Body of pancreas (tissue), 4 donors: Measurements from ENCODE around the gene CHST3. TPM values are rescaled to one million over a fixed set of nuclear protein-coding genes. Genes with fewer than 3 reads are reported as not detected.

Source experiments
- ATAC-seq: fragments of 150-250 bp; one replicate; pipeline ENCODE4 v1.9.1; 2016
- DNase-seq, 4 donors: peaks; one replicate each; pipeline ENCODE4 v3.0.0-alpha.2; 2019
- H3K27ac ChIP-seq, 4 donors: fragments of 200-600 bp; sonication (generic); 1 replicate in 3 of 4; 2 replicates in 1 of 4; pipeline versions ENCODE4 v1.5.1 to v1.6.1; 2016 to 2019; ENCODE audit warnings: mild to moderate bottlenecking in 1 of 4, mixed read lengths in 1 of 4, moderate library complexity in 1 of 4
- H3K27me3 ChIP-seq, 2 donors: fragments of 200-600 bp; sonication (generic); one replicate each; pipeline ENCODE4 v1.6.0; 2016; ENCODE audit warnings: mild to moderate bottlenecking in 1 of 2
- H3K36me3 ChIP-seq, 2 donors: fragments of 200-600 bp; sonication (generic); replicated peaks in 1 of 2; 2 replicates each; pipeline ENCODE4 v1.5.1; 2016; ENCODE audit warnings: low read depth in 2 of 2; ENCODE audit not compliant: insufficient read depth in 1 of 2
- H3K4me1 ChIP-seq: fragments of 200-600 bp; sonication (generic); one replicate; pipeline ENCODE4 v1.6.0; 2016
- H3K4me3 ChIP-seq, 2 donors: fragments of 200-600 bp; sonication (generic); 1 replicate in 1 of 2; 2 replicates in 1 of 2; pipeline ENCODE4 v1.5.1; 2016 to 2019
- H3K9me3 ChIP-seq, 3 donors: fragments of 200-600 bp; sonication (generic); 1 replicate in 2 of 3; 2 replicates in 1 of 3; pipeline ENCODE4 v1.5.1; 2016
- POLR2A ChIP-seq, 3 donors: fragments of 450-650 bp; IDR thresholded peaks; one replicate each; pipeline ENCODE4 v1.6.1; 2016; ENCODE audit warnings: antibody characterized with exemption in 3 of 3, mild to moderate bottlenecking in 2 of 3
- whole genome bisulfite sequencing, 2 donors: methylation state at CpG; one replicate each; pipeline ENCODE4 v1.1.5; 2017; 5-methylcytosine and 5-hydroxymethylcytosine counted together
- intact Hi-C: fragments of 100-400 bp; cut with DNase I; formaldehyde crosslinking; loops from one replicate; pipeline ENCODE4 v1.15.1; 2023
- total RNA-seq, 2 donors: library from RNA; depleted of rRNA; stranded (reverse); fragments of >200 nt; gene quantifications; one replicate each; pipeline ENCODE4 v1.1.0, GENCODE V29; 2016
- TF ChIP-seq, protein P1 (sequence below), 7 experiments: fragments of 450-650 bp in 4 of 7; fragments of 200-600 bp in 3 of 7; sonication (generic) in 3 of 7; IDR thresholded peaks; one replicate each; pipeline ENCODE4 v1.5.1; 2016 to 2019; ENCODE audit warnings: antibody characterized with exemption in 7 of 7

Gene CHST3
- total RNA-seq, 2 donors from 2014 or later, result 8.6 to 19.4 TPM

- H3K27me3 ChIP-seq, result no peaks in the 10 kb centered on the region
- H3K27ac ChIP-seq, result no peak overlapping the region
- no peak overlapping the region for H3K4me3 ChIP-seq
- H3K9me3 ChIP-seq, result no peaks in the 10 kb centered on the region
- DNase-seq (no peak), ATAC-seq (no peak)
- 86 to 90% methylated on average over 12 to 14 of the region's 14 CpGs for WGBS, 2 donors
- intact Hi-C loops, result no loop called here
- no peaks in the 10 kb centered on the region for H3K36me3 ChIP-seq
- peaks cover 21% of the 10 kb centered on the region for H3K4me1 ChIP-seq
- no peak for TF ChIP-seq POLR2A (IDR thresholded peaks at IDR 0.05)
- TF ChIP-seq, protein P1, sequence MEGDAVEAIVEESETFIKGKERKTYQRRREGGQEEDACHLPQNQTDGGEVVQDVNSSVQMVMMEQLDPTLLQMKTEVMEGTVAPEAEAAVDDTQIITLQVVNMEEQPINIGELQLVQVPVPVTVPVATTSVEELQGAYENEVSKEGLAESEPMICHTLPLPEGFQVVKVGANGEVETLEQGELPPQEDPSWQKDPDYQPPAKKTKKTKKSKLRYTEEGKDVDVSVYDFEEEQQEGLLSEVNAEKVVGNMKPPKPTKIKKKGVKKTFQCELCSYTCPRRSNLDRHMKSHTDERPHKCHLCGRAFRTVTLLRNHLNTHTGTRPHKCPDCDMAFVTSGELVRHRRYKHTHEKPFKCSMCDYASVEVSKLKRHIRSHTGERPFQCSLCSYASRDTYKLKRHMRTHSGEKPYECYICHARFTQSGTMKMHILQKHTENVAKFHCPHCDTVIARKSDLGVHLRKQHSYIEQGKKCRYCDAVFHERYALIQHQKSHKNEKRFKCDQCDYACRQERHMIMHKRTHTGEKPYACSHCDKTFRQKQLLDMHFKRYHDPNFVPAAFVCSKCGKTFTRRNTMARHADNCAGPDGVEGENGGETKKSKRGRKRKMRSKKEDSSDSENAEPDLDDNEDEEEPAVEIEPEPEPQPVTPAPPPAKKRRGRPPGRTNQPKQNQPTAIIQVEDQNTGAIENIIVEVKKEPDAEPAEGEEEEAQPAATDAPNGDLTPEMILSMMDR (IDR thresholded peaks at IDR 0.05), result no peak
Measured at GRCh38 chr10:72026278-72027111, 62.3 kb downstream of the CHST3 start.

GRCh38 chr10:72027498-72027897 is 63.3 kb downstream of the CHST3 start:
- TF ChIP-seq, protein P1 (IDR thresholded peaks at IDR 0.05), result no peak
- no peak for TF ChIP-seq POLR2A (IDR thresholded peaks at IDR 0.05)
- Histone ChIP-seq H3K27me3 (no peaks in the 10 kb centered on the region), H3K36me3 (no peaks in the 10 kb centered on the region), H3K4me1 (peaks cover 18% of the 10 kb centered on the region), H3K9me3 (no peaks in the 10 kb centered on the region), H3K4me3 (no peak overlapping the region), H3K27ac (no peak overlapping the region)
- intact Hi-C loops, result no loop called here
- DNase-seq, result no peak
- 60 to 61% methylated on average over 6 of the region's 6 CpGs for WGBS, 2 donors
- no peak for ATAC-seq

DNA sequence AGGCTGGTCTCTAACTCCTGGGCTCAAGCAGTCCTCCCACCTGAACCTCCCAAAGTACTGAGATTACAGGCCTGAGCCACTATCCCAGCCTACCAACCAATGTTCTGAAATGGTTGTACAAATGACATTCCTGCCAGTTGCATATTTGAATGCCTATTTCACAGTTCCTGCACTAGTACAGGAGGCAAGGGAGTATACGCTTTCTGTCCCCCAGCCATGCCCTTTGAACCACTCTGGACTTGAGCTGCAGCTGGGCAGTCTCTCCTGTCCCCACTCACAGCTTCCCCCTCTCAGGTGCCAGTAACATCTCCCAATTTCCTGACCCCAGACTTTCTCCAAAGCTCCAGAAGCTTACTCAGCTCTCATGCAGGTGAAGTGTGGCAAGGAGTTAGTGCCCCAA is 65.2 kb downstream of the CHST3 start:
- Histone ChIP-seq H3K36me3 (no peaks in the 10 kb centered on the region), H3K4me1 (peaks cover 22% of the 10 kb centered on the region), H3K27me3 (no peaks in the 10 kb centered on the region), H3K4me3 (no peak overlapping the region), H3K9me3 (no peaks in the 10 kb centered on the region), H3K27ac (no peak overlapping the region)
- intact Hi-C loops, result no loop called here
- no peak for TF ChIP-seq POLR2A (IDR thresholded peaks at IDR 0.05)
- TF ChIP-seq, protein P1 (IDR thresholded peaks at IDR 0.05), result no peak
- no peak for DNase-seq
- ATAC-seq, result no peak
- 83 to 92% methylated on average over 1 of the region's 1 CpG for WGBS, 2 donors

- peak overlapping the region in 3 of 4 donors; percentile 40 to 70 (median 58) for H3K27ac ChIP-seq
- TF ChIP-seq, protein P1 (IDR thresholded peaks at IDR 0.05), result no peak
- peak in 1 of 3 donors; percentile 25 for TF ChIP-seq POLR2A (IDR thresholded peaks at IDR 0.05)
- intact Hi-C loops, result no loop called here
- DNase-seq (peak; percentile 55 to 81 (median 74)), ATAC-seq (peak; percentile 84)
- no peaks in the 10 kb centered on the region for H3K36me3 ChIP-seq
- no peaks in the 10 kb centered on the region for H3K9me3 ChIP-seq
- no peaks in the 10 kb centered on the region for H3K27me3 ChIP-seq
- H3K4me1 ChIP-seq, result peaks cover 26% of the 10 kb centered on the region
- no peak overlapping the region for H3K4me3 ChIP-seq
- WGBS, 2 donors, result 56 to 59% methylated on average over 18 of the region's 19 CpGs
Measured at GRCh38 chr10:72030762-72031543, 66.8 kb downstream of the CHST3 start.
